GM19240 (cell line): ENCODE measurements around the gene RBM33.
"Not testable (repeated sequence)": the region's sequence is repeated elsewhere in the genome, so short reads cannot be mapped to it uniquely, and the experiment has no call there.

ENCODE experiments used
- DNase-seq: peaks from one replicate; pipeline ENCODE4 v3.0.0; 2011; ENCODE audit warnings: low spot score; ENCODE audit not compliant: insufficient read length

The RBM33 gene

GRCh38 chr7:155688237-155688636, 43.8 kb downstream of the RBM33 start:
- not testable (repeated sequence) for DNase-seq

- not testable (repeated sequence) for DNase-seq
Measured at GRCh38 chr7:155690655-155691054, 46.2 kb downstream of the RBM33 start.

GRCh38 chr7:155692317-155692716, 47.9 kb downstream of the RBM33 start:
- DNase-seq: no peak

GRCh38 chr7:155693826-155694225, 49.4 kb downstream of the RBM33 start:
- DNase-seq: no peak

GRCh38 chr7:155694851-155695250, 50.4 kb downstream of the RBM33 start:
- no peak for DNase-seq

GRCh38 chr7:155696747-155697146, 52.3 kb downstream of the RBM33 start:
- no peak for DNase-seq

- DNase-seq: no peak
Measured at GRCh38 chr7:155698633-155699032, 54.2 kb downstream of the RBM33 start.

GRCh38 chr7:155699180-155699579, 54.7 kb downstream of the RBM33 start:
- no peak for DNase-seq

- DNase-seq: no peak
Measured at GRCh38 chr7:155700847-155701246, 56.4 kb downstream of the RBM33 start.

- no peak for DNase-seq
Measured at GRCh38 chr7:155701972-155702544, 57.6 kb downstream of the RBM33 start.

GRCh38 chr7:155702616-155703015, 58.2 kb downstream of the RBM33 start:
- DNase-seq: no peak

- DNase-seq: no peak
Measured at GRCh38 chr7:155705623-155706360, 61.3 kb downstream of the RBM33 start.

- DNase-seq: no peak
Measured at GRCh38 chr7:155706376-155706775, 61.9 kb downstream of the RBM33 start.

GRCh38 chr7:155709453-155709852, 65.0 kb downstream of the RBM33 start:
- no peak for DNase-seq

- DNase-seq: no peak
Measured at GRCh38 chr7:155710031-155710430, 65.6 kb downstream of the RBM33 start.

GRCh38 chr7:155710530-155710929, 66.1 kb downstream of the RBM33 start:
- DNase-seq: no peak

GRCh38 chr7:155711081-155711480, 66.6 kb downstream of the RBM33 start:
- DNase-seq: no peak

- no peak for DNase-seq
Measured at GRCh38 chr7:155713384-155713783, 68.9 kb downstream of the RBM33 start.

GRCh38 chr7:155714702-155715101, 70.2 kb downstream of the RBM33 start:
- no peak for DNase-seq

GRCh38 chr7:155715111-155715805, 70.8 kb downstream of the RBM33 start:
- no peak for DNase-seq

- no peak for DNase-seq
Measured at GRCh38 chr7:155717010-155717744, 72.7 kb downstream of the RBM33 start.

- no peak for DNase-seq
Measured at GRCh38 chr7:155721056-155721455, 76.6 kb downstream of the RBM33 start.
